ENCODE results near the gene CALHM2. TPM values are rescaled to one million over a fixed set of nuclear protein-coding genes. Genes with fewer than 3 reads are reported as not detected.

Gene CALHM2
- total RNA-seq, 1 experiment from 2014 or later = not detected

- Mint-ChIP-seq H3K27me3 (ENCODE audit: low read depth) (no peaks in the 10 kb centered on the region; the same call in 1 of the 2 replicates), H3K27ac (peak overlapping the region in 1 of 3 experiments; percentile 55; a peak in 1 of 7 replicates), H3K36me3 (ENCODE audit: insufficient read depth in 1 of 3, low read depth in 3 of 3) (peaks cover 0 to 6% (median 6%) of the 10 kb centered on the region in 3 experiments; a peak in 4 of 7 replicates), H3K4me1 (peaks cover 4 to 12% of the 10 kb centered on the region in 2 experiments), H3K9me3 (no peaks in the 10 kb centered on the region), H3K4me3 (no peak overlapping the region)
- no peak overlapping the region for H2AK5ac ChIP-seq (ENCODE audit: insufficient read length, low read length)
- WGBS (ENCODE audit: extremely low coverage, insufficient read length, low lambda C conversion rate) = no CpG with 5 or more reads among the region's 4 CpGs
- no peak overlapping the region for H2BK20ac ChIP-seq (ENCODE audit: low read depth, low read length, poor library complexity, severe bottlenecking)
- no peak overlapping the region for H4K91ac ChIP-seq (ENCODE audit: insufficient read length, low read depth, low read length)
- H2BK15ac ChIP-seq (ENCODE audit: low read depth, low read length) = no peak overlapping the region
- no peak for DNase-seq
- no peak overlapping the region for H3K27ac ChIP-seq (ENCODE audit: insufficient read length, low read depth, low read length)
- H4K5ac ChIP-seq (ENCODE audit: insufficient read length, low read depth, low read length) = no peak overlapping the region
- no peaks in the 10 kb centered on the region for H3K79me2 ChIP-seq (ENCODE audit: insufficient read depth, low read length)
- H3K79me1 ChIP-seq (ENCODE audit: insufficient read depth, low read depth, low read length, poor library complexity, severe bottlenecking) = no peaks in the 10 kb centered on the region
- no peak overlapping the region for H3K56ac ChIP-seq (ENCODE audit: insufficient read length, low read depth, low read length)
- no peak overlapping the region for H4K8ac ChIP-seq (replicated peaks; ENCODE audit: insufficient read length, low read depth, low read length)
- H3K4ac ChIP-seq (ENCODE audit: low read depth, low read length) = no peak overlapping the region
- no peak overlapping the region for H3K4me2 ChIP-seq (ENCODE audit: insufficient read depth, insufficient read length, low read length)
- no peak overlapping the region for H2BK12ac ChIP-seq (ENCODE audit: insufficient read length, low read depth, low read length)
- no peaks in the 10 kb centered on the region for H3K4me1 ChIP-seq (ENCODE audit: insufficient read depth, low read length)
- no peak overlapping the region for H3K18ac ChIP-seq (ENCODE audit: insufficient read length, low read depth, low read length)
- no peak overlapping the region for H3K9ac ChIP-seq (ENCODE audit: extremely low read depth, insufficient read length, low read length)
- TF ChIP-seq CTCF (conservative IDR thresholded peaks at IDR 0.05) = no peak
- H3K9me3 ChIP-seq (ENCODE audit: control insufficient read depth, low read depth, low read length) = no peaks in the 10 kb centered on the region
- no peak overlapping the region for H2BK5ac ChIP-seq (ENCODE audit: insufficient read length, low read length)
- no peak overlapping the region for H3T11ph ChIP-seq (ENCODE audit: low read length)
- H3K14ac ChIP-seq (ENCODE audit: insufficient read depth, low read length) = no peak overlapping the region
- H3K23ac ChIP-seq (ENCODE audit: insufficient read length, low read depth, low read length) = no peak overlapping the region
- H2BK120ac ChIP-seq (ENCODE audit: low read depth, low read length, poor library complexity, severe bottlenecking) = no peak overlapping the region
- H3K23me2 ChIP-seq (ENCODE audit: insufficient read length, low read depth, low read length, poor library complexity, severe bottlenecking) = no peaks in the 10 kb centered on the region
- no peak overlapping the region for H2AFZ ChIP-seq (ENCODE audit: low read length)
- no peaks in the 10 kb centered on the region for H4K20me1 ChIP-seq (ENCODE audit: control insufficient read depth, insufficient read depth, insufficient read length)
- no peaks in the 10 kb centered on the region for H3K27me3 ChIP-seq (ENCODE audit: insufficient read depth, low read length)
Observed at GRCh38 chr10:103454026-103454425, 1.9 kb upstream of the CALHM2 start.

Data from H9 (cell line).